Hindlimb muscle (tissue), 1 donor: Measurements from ENCODE around the gene KCNQ5. TPM values are rescaled to one million over a fixed set of nuclear protein-coding genes. Genes with fewer than 3 reads are reported as not detected.
"Not testable (repeated sequence)": the region's sequence is repeated elsewhere in the genome, so short reads cannot be mapped to it uniquely, and the experiment has no call there.

ENCODE experiments used
- DNase-seq: peaks from one replicate; pipeline ENCODE4 v3.0.0-alpha.2; 2013
- polyA plus RNA-seq: library from polyadenylated mRNA; unstranded; fragments of 120-200 nt; gene quantifications from one replicate; pipeline ENCODE4 v1.2.1, GENCODE V29; 2013; ENCODE audit not compliant: insufficient read length

The KCNQ5 gene
- polyA plus RNA-seq, 1 donor = 0.76 TPM

DNA sequence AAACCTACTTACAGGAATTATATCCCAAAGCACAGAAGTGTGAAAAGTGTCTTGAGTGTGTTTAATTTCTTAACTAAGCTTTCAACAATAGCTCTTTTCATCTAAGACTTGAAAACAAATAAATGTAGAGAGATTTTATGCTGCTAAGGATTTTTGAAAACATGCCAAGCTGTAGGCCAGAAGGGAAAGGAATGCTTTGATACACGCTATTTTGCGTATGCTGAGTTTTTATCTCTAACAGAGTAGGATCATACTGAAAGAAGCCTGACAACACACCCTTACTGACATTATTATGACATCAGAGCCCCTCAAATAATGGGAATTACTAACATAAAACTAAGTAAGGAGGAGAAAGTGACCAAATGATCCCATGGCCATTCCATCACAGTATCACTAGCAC, 338.0 kb downstream of the KCNQ5 start:
- DNase-seq = no peak

DNA sequence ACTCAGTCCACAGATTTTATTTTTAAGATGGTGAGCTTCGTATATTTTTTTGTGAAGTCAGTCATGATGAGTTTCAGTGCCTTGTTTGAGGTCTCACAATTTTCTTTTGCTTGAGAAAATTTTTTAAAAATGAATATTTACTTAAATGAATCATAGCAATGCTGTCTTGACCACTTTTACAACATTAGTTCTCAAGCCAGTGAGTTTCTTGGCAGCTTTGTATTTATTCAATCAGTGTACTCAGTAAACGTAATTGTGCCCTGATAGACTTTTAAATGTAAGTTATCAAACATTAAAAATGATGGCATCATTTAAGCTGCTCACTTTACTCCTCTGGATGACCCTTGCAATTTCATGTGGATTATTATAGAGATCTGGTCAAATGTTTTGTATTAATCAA, 342.1 kb downstream of the KCNQ5 start:
- DNase-seq = no peak

DNA sequence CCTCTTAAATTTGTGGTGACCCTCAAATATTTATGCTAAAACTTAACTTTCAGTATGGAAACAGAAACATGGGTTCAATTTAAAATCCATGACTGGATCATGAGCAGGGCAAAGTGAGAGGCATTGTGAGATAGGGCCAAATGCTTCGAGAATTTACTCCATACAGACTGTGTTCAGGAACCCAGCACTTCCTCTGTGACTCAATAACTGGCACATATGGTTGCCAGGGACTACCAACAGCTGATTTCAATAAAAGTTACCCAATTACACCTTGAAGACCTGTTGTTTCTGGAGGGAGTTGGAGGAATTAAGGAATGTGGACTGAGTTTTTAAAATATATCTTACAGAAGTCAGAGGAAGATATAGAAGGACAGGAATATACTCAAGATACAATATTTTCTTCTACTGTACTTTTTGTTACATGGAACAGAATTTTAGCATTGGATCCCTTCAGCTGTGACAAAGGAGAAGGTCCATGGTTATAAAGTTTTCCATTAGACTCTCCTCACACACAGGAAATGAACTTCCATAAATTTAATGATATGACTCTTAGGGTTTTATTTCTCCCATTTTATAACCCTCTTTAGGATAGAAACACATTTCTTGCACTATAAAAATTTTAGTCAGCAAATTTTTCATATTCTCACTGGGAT, 344.9 kb downstream of the KCNQ5 start:
- DNase-seq = no peak

DNA sequence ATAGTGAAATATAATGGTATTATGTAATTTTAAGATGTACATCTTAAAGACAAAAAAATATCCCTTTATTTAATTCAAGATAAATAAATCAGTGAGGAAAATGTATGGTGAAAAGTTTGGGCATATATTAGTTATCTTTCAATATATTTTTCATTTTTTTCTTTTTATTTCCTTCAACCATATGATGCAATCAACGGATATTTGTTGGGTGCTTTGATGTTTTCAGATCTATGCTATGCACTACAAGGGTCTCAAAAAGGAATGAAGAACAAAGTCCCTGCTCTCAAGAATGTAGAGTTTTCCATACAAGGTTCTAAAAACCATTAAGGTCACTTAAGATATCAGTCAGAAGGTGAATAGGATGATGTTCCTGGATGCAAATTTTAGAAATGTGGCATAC, 345.5 kb downstream of the KCNQ5 start:
- no peak for DNase-seq

DNA sequence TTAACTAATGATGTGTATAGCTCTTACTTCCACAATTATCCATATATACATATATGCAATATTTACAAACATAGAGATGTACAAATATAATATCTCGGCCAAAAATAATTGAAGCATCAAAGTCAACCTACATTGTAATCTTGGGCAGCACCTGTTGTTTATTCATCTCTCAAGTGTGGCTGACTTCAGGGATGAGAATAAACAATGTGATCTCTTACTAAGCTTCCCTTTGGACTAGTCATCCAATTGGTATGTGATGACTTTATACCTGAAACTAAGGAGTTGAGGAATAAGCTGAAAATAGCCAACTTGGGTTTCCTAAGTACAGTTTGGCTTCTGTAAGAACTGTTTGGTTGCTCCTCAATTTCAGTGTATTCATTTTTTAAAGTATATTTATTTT, 346.8 kb downstream of the KCNQ5 start:
- no peak for DNase-seq

DNA sequence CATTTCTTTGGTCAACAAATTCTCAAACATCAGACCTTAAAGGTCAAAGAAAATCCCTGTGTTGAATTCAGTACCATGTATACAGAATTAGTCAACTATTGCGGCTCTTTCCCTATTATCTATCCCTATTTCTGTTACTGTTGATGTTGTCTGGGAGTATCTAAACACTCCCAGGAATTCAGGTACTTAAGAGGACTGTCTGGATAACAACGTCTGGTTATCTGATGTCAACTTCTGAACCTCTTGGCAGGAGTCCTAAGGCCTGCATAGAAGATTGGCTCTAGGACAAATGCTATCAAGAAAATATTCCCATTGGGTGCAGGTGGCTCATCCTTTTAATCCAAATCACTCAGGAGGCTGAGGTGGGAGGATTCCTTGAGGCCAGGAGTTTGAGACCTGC, 347.8 kb downstream of the KCNQ5 start:
- DNase-seq = no peak

DNA sequence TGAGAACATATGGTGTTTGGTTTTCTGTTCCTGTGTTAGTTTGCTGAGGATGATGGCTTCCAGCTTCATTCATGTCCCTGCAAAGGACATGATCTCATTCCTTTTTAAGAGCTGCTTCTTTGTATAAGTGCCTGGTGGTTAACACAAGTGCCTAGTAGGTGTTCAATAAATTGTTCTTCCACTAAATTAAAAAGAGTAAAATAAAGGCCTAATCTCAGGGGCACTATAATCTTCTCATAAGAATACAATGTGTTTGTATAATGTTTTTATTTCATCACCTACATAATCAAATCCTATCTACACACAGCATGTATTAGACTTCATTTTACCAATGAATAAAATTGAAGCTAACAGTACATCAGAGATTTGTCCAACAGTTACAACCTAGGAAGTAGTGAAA, 350.7 kb downstream of the KCNQ5 start:
- DNase-seq = no peak

DNA sequence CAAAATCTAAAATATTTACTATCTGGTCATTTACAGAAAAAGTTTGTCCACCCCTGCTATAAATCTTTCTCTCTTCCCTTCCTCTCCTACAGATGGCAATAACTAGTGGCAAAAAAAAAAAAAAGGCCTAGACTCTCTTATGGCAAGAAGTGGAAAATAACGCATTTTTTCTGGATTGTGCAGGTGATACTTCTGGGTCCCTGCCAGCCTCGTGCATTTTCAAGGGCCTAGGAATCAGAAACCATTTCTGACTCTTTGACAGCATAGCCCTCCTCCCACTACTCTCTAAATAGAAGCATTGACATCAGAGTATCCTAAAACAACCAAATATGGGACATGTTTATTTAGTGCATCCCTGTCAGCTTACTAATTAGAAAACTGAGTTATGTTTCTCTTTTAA, 352.4 kb downstream of the KCNQ5 start:
- no peak for DNase-seq

DNA sequence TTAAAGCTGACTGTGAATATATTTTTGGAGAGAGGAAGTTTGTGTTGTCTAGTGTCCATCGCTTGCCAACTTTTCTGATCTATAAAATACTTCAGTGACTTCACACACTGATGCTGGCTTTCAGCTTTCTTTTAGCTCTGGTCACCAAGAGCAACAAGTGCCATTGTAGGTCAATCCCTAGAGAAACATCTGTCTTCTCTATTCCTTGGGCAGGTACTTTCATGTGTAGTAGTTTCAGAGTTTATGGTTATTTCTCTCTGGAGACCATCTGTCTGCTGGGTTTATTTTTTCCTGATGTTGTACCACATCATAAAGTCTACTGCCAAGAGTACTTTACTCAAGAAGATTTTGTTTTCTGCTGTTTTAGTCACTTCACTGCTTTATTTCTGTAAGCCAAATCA, 353.5 kb downstream of the KCNQ5 start:
- DNase-seq = peak; percentile 23

DNA sequence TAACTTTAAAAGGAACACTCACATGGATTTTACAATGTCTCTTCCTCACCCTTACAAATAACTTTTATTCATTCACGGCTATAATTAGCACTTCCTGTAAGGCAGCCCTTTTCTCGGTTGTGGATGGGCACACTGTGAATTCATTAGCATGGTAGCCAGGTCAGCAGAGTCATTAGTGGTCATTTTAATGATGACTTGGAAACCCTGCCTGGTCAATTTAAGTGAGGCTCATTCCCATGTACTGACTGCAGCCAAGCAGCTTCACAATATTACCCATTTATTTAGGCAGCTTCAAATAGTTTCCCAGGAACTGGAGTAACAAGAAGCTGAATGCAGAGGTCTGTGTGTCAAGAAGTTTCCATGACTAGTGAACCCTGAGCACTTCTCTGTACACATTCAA, 354.6 kb downstream of the KCNQ5 start:
- DNase-seq = peak; percentile 16

DNA sequence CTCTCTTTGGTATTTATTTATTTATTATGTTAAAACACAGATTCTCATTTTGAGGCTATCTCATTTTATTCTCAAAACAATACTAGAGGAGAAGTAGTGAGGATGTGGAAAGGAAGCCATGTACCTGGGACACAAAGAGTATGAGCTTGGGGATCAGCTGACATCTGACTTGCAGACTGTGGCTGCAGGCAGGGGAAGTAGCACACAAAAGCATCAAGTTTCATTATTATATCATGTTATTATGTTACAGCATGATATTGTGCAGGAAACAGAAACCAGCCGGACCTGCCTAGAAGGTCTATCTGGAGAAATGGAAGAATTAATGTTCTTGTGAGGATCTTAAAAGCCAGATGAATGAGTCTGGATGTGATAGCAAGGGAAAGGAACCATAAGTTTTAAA, 355.2 kb downstream of the KCNQ5 start:
- no peak for DNase-seq

DNA sequence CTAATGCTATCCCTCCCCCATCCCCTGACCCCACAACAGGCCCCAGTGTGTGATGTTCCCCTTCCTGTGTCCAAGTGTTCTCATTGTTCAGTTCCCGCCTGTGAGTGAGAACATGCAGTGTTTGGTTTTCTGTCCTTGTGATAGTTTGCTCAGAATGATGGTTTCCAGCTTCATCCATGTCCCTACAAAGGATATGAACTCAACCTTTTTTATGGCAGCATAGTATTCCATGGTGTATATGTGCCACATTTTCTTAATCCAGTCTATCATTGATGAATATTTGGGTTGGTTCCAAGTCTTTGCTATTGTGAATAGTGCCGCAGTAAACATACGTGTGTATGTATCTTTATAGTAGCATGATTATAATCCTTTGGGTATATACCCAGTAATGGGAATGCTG, 356.9 kb downstream of the KCNQ5 start:
- DNase-seq = not testable (repeated sequence)

DNA sequence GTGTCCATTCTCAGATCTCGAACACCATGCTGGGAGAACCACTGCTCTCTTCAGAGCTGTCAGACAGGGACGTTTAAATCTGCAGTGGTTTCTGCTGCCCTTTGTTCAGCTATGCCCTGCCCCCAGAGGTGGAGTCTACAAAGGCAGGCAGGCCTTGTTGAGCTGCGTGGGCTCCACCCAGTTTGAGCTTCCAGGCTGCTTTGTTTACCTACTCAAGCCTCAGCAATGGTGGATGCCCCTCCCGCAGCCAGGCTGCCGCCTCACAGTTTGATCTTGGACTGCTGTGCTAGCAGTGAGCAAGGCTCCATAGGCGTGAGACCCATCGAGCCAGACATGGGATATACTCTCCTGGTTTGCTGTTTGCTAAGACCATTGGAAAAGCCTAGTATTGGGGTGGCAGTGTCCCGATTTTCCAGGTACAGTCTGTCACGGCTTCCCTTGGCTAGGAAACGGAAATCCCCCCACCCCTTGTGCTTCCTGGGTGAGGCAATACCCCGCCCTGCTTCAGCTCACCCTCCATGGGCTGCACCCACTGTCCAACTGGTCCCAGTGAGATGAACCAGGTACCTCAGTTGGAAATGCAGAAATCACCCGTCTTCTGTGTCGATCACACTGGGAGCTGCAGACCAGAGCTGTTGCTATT, 362.4 kb downstream of the KCNQ5 start:
- not testable (repeated sequence) for DNase-seq

DNA sequence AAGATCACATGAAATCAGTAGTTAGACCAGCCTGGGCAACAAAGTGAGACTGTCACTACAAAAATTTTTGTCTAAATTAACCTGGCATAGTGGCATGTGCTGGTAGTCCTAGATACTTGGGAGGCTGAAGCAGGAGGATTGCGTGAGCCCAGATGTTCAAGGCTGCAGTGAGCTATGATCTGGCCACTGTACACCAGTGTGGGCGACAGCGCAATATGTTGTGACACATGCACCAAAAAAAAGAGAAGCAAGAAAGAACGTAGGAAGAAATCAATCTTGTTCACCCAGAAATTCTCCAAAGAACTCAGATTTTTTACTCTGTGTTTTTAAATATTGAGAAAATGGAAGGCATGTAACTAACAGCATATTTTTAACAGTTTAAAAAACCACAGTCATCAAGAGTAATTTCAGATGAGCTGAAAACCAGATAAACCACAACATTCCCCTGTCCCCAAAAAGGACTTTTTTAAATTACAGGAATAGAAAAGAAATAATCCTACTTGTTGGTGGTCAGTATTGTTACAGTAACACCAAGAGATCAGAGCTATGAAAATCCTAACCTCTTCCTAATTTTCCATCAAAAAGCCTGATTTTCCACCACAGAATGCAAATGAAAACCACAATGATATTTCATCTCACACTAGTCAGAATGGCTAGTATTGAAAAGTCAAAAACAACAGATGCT, 363.3 kb downstream of the KCNQ5 start:
- DNase-seq = no peak

DNA sequence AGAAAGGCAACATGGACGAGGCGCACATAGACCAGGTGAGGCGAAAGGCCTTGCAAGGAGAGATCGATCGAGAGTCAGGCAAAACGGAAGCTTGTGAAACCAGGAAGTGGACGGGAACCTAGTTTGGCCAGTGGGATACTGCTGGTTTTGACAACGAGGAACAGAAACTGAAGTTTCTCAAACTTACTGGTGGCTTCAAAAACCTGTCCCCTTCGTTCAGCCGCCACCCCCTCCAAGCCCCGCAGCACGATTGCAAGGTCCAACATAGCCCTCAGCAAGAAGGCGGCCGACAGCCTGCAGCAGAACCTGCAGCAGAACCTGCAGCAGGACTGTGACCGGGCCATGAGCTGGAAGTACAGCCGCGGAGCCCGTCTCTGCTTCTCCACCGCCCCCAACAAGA, 365.4 kb downstream of the KCNQ5 start:
- DNase-seq = no peak

DNA sequence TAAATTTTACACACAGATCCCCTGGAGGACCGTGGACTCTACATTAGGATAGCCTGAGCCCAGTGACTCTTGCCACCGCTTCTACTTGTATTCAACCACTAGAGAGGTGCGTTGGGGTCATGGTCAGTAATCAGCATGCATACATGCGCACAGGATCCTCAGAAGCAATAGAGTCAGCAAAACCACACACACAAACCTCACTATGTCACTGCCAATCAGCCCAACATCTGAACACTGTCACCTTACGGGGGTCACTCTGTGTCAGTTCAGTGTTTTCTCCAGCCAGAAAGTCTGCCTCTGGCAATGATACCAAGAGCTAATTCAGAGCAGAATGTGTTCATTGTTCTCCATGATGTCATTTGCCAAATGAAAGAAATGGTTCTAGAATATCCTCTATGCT, 378.1 kb downstream of the KCNQ5 start:
- DNase-seq = no peak

DNA sequence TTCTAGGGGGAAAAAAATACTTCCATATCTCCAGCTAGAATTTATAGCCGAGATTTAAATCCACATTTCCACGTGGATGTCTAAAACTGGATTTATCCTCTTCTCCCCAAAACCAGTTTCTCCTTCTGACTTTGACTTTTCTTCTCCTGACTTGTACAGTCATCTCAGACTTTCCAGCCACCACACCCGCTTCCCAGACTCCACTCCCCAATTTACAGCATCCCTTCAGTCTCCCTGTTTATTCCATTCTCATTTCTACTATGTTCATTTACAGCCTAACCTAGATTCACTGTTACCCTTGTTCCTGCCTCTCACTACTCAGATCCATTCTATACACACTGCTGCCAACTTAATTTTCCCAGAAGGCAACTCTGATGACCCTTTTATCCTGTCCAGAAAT, 378.6 kb downstream of the KCNQ5 start:
- no peak for DNase-seq

DNA sequence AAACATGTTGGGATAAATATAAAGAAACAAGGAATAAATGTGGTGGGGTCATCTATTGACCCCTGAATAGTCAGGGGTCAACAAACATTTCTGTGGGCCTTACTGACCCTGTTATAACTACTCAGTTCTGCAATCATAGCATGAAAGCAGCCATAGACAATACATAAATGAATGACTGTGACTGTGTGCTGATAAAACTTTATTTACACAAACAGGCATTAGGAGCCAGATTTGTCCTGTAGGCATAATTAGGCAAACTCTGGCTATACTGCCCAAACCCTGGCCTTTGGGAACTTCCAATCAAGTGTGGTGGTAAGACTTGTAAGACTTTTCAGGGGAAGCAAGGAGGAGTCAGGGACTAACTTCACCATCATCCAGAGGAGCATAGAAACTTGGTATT, 380.7 kb downstream of the KCNQ5 start:
- no peak for DNase-seq

DNA sequence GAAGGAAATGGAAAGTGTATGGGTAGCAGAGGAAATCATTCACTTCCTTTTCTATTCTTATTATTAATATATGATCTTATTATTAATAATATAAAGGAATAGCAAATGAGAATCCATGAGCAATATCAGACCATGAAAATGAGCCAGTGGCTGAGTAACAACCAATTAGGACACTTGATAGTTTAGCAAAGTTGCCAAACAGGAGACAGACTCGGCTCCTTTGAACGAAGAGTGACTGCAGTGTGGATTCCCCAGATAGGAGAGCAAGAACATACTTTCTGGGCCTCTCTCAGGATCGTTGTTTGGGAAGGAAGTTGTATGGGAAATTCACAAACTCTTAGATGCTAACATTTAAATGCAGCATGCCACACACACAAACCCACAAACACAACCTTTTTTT, 381.4 kb downstream of the KCNQ5 start:
- DNase-seq = no peak

DNA sequence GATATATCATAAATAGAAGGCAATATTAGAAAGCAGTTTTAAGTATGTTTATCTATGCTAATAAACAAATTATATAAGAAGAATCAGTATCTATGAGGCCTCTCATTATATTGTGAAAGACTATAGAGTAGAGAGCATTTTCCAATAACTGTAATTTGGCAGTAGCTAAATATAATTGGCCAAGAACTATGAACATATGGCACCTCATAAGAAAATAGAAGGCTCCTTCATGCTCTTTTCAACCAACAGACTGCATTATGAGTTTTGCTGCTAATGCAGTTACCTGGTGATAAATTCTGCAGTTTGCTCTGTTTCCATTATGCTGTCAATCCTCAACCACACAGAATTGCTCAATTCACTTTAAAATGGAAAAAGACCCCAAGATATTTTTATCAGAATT, 382.4 kb downstream of the KCNQ5 start:
- no peak for DNase-seq

DNA sequence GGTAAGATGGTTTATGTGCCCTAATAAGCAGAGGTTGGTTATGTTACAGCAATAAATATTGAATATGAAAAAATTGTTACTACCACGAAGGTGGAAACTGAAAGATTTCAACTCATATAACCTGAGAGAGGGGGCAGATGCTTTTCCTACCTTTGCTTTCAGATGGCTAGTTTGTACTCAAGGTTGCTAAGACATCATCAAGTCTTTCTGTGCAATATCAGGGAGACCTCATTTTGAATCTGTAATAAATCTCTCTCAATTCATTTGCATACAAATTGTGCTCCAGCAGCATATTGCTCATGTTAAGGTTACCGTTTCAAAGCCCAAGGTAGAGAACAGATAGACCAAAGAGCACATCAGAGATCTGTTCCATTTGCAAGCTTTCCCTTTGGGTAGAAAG, 383.0 kb downstream of the KCNQ5 start:
- no peak for DNase-seq

DNA sequence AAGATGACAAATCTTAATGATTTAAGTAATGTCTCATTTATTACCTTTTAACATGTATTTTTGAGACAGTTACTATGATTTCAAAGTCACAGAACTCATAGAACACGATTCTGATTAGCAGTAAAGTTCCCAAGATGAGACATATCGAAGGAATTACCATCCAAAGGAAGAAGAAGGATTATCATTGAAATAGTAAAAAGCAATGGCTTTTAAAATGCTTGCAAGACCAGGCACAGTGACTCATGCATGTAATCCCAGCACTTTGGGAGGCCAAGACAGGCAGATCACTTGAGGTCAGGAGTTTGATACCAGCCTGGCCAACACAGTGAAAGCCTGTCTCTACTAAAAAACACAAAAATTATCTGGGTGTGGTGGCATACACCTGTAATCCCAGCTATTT, 384.3 kb downstream of the KCNQ5 start:
- no peak for DNase-seq

DNA sequence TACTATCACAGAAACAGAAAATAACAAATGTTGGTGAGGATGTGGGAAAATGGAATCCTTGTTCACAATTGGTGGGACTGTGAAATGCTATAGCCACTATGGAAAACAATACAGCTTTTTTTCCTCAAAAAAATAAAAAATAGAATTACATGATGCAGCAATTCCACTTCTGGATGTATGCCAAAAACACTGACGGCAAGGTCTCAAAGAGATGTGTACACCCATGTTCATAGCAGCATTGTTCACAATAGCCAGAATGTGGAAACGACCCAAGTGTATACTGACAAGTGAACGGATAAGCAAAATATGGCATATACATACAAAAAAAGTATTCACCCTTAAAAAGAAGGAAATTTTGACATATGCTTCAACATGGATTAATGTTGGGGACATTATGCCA, 390.1 kb downstream of the KCNQ5 start:
- DNase-seq = no peak

DNA sequence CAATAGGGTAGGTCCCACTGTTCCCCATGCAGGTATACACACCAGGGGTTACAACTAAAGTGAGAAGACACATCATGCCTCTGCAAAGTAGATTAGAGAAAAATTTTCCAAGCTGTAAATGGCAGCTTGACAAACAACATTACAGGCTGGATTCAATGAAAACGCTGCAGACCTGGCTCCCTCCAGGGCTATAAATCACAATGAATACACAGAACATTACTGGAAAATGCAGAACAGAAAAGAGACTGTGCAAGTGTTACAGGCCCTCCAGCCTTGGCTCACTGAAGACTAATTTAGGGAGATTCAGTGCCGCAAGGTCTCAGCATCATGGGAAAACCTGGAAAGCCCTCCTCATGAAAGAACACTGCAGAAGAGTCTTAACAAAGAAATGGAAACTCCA, 395.6 kb downstream of the KCNQ5 start:
- peak; percentile 61 for DNase-seq
